GM12878 (cell line): Measurements from ENCODE around the gene CCT6A. TPM values are rescaled to one million over a fixed set of nuclear protein-coding genes. Genes with fewer than 3 reads are reported as not detected.

ENCODE experiments used
- BACH1 ChIP-seq: fragments of 450-650 bp; IDR thresholded peaks from 2 replicates; pipeline ENCODE4 v1.6.1; 2017; ENCODE audit warnings: mild to moderate bottlenecking, borderline replicate concordance
- CBX3 ChIP-seq: fragments of 200-600 bp; sonication (generic); IDR thresholded peaks from 2 replicates; pipeline ENCODE4 v1.6.1; 2016; ENCODE audit warnings: low read depth, borderline replicate concordance
- CHD2 ChIP-seq: IDR thresholded peaks from 2 replicates; pipeline ENCODE4 v1.6.1; 2011; ENCODE audit warnings: low read depth, low read length, improper control_type of control experiment, borderline replicate concordance
- KAT2A ChIP-seq: conservative IDR thresholded peaks from 2 replicates; pipeline ENCODE4 v1.6.1; 2011; ENCODE audit warnings: low read depth, low read length; ENCODE audit not compliant: control insufficient read depth
- NFXL1 ChIP-seq: fragments of 450-650 bp; IDR thresholded peaks from 2 replicates; pipeline ENCODE4 v1.6.1; 2017; ENCODE audit warnings: antibody characterized with exemption, mild to moderate bottlenecking, borderline replicate concordance
- NR2C2 ChIP-seq: IDR thresholded peaks from 2 replicates; pipeline ENCODE4 v1.6.1; 2011; ENCODE audit warnings: borderline replicate concordance, low read depth; ENCODE audit not compliant: control insufficient read depth, insufficient read length
- PAX8 ChIP-seq: fragments of 450-650 bp; IDR thresholded peaks from 2 replicates; pipeline ENCODE4 v1.6.1; 2017; ENCODE audit warnings: mild to moderate bottlenecking, moderate library complexity
- POLR2A ChIP-seq: IDR thresholded peaks from 2 replicates; pipeline ENCODE4 v1.6.1; 2011; ENCODE audit warnings: low read depth, mild to moderate bottlenecking, low read length
- POLR2AphosphoS5 ChIP-seq: IDR thresholded peaks from 2 replicates; pipeline ENCODE4 v1.6.1; 2011; ENCODE audit warnings: mild to moderate bottlenecking, low read length, inconsistent platforms
- RAD21 ChIP-seq: IDR thresholded peaks from 2 replicates; pipeline ENCODE4 v1.6.1; 2011; ENCODE audit warnings: mild to moderate bottlenecking, low read depth, low read length, moderate library complexity; ENCODE audit not compliant: insufficient read depth
- RCOR1 ChIP-seq: conservative IDR thresholded peaks from 2 replicates; pipeline ENCODE4 v1.6.1; 2012; ENCODE audit warnings: low read depth, low read length, improper control_type of control experiment
- SREBF1 ChIP-seq: IDR thresholded peaks from 2 replicates; pipeline ENCODE4 v1.6.1; 2012; ENCODE audit warnings: mild to moderate bottlenecking, low read length
- SUZ12 ChIP-seq: fragments of 200-600 bp; sonication (generic); IDR thresholded peaks from one replicate; pipeline ENCODE4 v1.6.1; 2018; ENCODE audit warnings: antibody characterized with exemption, mild to moderate bottlenecking; ENCODE audit not compliant: unreplicated experiment
- YY1 ChIP-seq: IDR thresholded peaks from 2 replicates; pipeline ENCODE4 v1.6.1; 2011; ENCODE audit warnings: low read depth, mild to moderate bottlenecking, low read length
- polyA plus RNA-seq, 11 experiments: library from polyadenylated mRNA; depleted of rRNA in 4 of 11; unstranded in 6 of 11; stranded (reverse) in 5 of 11; fragments of >200 nt; fragmentation: Nextera tagmentation in 4 of 11; fragmentation: Illumina TruSeq in 1 of 11; extraction: Ambion mirVana in 4 of 11; extraction: Trizol in 1 of 11; gene quantifications; 1 replicate in 1 of 11; 2 replicates in 10 of 11; pipeline versions ENCODE4 v1.2.1 to v1.2.3, GENCODE V29; 2011 to 2016; ENCODE audit warnings: inconsistent platforms in 2 of 11, missing spikeins in 2 of 11, low read depth in 1 of 11
- total RNA-seq, 4 experiments: library from RNA; depleted of rRNA in 3 of 4; stranded (reverse); fragments of >200 nt in 3 of 4; fragmentation: Illumina TruSeq in 1 of 4; extraction: Trizol in 1 of 4; gene quantifications; 2 replicates each; pipeline versions ENCODE4 v1.2.1 to v1.2.3, GENCODE V29; 2013 to 2021
- TF ChIP-seq, protein P1 (sequence below): fragments of 450-650 bp; formaldehyde crosslinking; IDR thresholded peaks from 2 replicates; pipeline ENCODE4 v1.4.0; 2022; ENCODE audit warnings: mild to moderate bottlenecking, moderate library complexity
- TF ChIP-seq, protein P2 (sequence below): fragments of 450-650 bp; IDR thresholded peaks from 2 replicates; pipeline ENCODE4 v1.6.1; 2016; ENCODE audit warnings: mild to moderate bottlenecking
- TF ChIP-seq, protein P3 (sequence below): fragments of 450-650 bp; formaldehyde crosslinking; IDR thresholded peaks from 2 replicates; pipeline ENCODE4 v1.4.0; 2020; ENCODE audit warnings: mild to moderate bottlenecking, moderate library complexity

CCT6A gene
- total and polyA plus RNA-seq, 10 of the 15 experiments (the other 5 are each of a cell fraction or from before 2014, with no cell fraction given), result 191 to 480 (median 296) TPM

DNA sequence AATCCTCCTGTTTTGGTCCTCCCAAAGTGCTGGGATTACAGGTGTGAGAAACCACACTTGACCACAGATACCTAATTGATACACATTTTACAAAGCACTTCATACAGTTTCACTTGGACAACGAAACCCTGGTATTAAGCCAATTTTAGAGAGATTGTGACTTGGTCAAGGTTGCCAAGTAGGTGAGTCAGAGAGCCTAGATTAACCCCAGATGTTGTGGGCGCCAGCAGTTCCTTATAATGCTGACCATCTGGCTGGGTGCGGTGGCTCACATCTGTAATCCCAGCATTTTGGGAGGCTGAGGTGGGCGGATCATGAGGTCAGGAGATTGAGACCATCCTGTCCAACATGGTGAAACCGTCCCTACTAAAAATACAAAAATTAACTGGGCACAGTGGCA is 46.1 kb downstream of the CCT6A start (continued):
- TF ChIP-seq, protein P1, sequence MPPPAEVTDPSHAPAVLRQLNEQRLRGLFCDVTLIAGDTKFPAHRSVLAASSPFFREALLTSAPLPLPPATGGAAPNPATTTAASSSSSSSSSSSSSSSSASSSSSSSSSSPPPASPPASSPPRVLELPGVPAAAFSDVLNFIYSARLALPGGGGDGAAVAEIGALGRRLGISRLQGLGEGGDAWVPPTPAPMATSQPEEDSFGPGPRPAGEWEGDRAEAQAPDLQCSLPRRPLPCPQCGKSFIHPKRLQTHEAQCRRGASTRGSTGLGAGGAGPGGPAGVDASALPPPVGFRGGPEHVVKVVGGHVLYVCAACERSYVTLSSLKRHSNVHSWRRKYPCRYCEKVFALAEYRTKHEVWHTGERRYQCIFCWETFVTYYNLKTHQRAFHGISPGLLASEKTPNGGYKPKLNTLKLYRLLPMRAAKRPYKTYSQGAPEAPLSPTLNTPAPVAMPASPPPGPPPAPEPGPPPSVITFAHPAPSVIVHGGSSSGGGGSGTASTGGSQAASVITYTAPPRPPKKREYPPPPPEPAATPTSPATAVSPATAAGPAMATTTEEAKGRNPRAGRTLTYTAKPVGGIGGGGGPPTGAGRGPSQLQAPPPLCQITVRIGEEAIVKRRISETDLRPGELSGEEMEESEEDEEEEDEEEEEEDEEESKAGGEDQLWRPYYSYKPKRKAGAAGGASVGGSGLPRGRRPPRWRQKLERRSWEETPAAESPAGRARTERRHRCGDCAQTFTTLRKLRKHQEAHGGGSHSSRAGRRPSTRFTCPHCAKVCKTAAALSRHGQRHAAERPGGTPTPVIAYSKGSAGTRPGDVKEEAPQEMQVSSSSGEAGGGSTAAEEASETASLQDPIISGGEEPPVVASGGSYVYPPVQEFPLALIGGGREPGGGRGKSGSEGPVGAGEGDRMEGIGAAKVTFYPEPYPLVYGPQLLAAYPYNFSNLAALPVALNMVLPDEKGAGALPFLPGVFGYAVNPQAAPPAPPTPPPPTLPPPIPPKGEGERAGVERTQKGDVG (CRISPR knock-in tag), result no peak
- TF ChIP-seq POLR2AphosphoS5 (0 out of 2 replicates have a peak, but pooled peaks have one; percentile 30), SUZ12 (no peak), SREBF1 (no peak), BACH1 (no peak), NR2C2 (no peak), YY1 (no peak), RCOR1 (no peak), RAD21 (no peak), CBX3 (no peak), POLR2A (0 out of 2 replicates have a peak, but pooled peaks have one; percentile 31), PAX8 (no peak), KAT2A (no peak), CHD2 (no peak), NFXL1 (no peak)
- TF ChIP-seq, protein P2, sequence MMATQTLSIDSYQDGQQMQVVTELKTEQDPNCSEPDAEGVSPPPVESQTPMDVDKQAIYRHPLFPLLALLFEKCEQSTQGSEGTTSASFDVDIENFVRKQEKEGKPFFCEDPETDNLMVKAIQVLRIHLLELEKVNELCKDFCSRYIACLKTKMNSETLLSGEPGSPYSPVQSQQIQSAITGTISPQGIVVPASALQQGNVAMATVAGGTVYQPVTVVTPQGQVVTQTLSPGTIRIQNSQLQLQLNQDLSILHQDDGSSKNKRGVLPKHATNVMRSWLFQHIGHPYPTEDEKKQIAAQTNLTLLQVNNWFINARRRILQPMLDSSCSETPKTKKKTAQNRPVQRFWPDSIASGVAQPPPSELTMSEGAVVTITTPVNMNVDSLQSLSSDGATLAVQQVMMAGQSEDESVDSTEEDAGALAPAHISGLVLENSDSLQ, result no peak
- TF ChIP-seq, protein P3, sequence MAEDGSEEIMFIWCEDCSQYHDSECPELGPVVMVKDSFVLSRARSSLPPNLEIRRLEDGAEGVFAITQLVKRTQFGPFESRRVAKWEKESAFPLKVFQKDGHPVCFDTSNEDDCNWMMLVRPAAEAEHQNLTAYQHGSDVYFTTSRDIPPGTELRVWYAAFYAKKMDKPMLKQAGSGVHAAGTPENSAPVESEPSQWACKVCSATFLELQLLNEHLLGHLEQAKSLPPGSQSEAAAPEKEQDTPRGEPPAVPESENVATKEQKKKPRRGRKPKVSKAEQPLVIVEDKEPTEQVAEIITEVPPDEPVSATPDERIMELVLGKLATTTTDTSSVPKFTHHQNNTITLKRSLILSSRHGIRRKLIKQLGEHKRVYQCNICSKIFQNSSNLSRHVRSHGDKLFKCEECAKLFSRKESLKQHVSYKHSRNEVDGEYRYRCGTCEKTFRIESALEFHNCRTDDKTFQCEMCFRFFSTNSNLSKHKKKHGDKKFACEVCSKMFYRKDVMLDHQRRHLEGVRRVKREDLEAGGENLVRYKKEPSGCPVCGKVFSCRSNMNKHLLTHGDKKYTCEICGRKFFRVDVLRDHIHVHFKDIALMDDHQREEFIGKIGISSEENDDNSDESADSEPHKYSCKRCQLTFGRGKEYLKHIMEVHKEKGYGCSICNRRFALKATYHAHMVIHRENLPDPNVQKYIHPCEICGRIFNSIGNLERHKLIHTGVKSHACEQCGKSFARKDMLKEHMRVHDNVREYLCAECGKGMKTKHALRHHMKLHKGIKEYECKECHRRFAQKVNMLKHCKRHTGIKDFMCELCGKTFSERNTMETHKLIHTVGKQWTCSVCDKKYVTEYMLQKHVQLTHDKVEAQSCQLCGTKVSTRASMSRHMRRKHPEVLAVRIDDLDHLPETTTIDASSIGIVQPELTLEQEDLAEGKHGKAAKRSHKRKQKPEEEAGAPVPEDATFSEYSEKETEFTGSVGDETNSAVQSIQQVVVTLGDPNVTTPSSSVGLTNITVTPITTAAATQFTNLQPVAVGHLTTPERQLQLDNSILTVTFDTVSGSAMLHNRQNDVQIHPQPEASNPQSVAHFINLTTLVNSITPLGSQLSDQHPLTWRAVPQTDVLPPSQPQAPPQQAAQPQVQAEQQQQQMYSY, result no peak
